Neutrophil (primary cell): ENCODE results near the gene SMURF2.

Source experiments
- H3K27ac ChIP-seq: fragments of 200-600 bp; sonication (generic); 2 replicates; pipeline ENCODE4 v1.5.1; 2016; ENCODE audit warnings: mild to moderate bottlenecking, moderate library complexity
- H3K27me3 ChIP-seq: fragments of 200-600 bp; sonication (generic); 2 replicates; pipeline ENCODE4 v1.6.0; 2016; ENCODE audit warnings: mild to moderate bottlenecking
- H3K36me3 ChIP-seq: fragments of 200-600 bp; sonication (generic); 2 replicates; pipeline ENCODE4 v1.5.1; 2017
- H3K4me1 ChIP-seq, 2 experiments: fragments of 200-600 bp in 1 of 2; sonication (generic) in 1 of 2; 1 replicate in 1 of 2; 2 replicates in 1 of 2; pipeline versions ENCODE4 v1.5.1 to v1.6.1; 2013 to 2016; ENCODE audit warnings: low read depth in 1 of 2, low read length in 1 of 2, mild to moderate bottlenecking in 1 of 2, moderate library complexity in 1 of 2; ENCODE audit not compliant: control insufficient read depth in 1 of 2, insufficient read depth in 1 of 2
- H3K4me3 ChIP-seq, 2 experiments: fragments of 200-600 bp in 1 of 2; sonication (generic) in 1 of 2; 1 replicate in 1 of 2; 2 replicates in 1 of 2; pipeline ENCODE4 v1.5.1; 2013 to 2016; ENCODE audit warnings: low read depth in 1 of 2, low read length in 1 of 2, mild to moderate bottlenecking in 1 of 2, moderate library complexity in 1 of 2
- H3K9me3 ChIP-seq: fragments of 200-600 bp; sonication (generic); 2 replicates; pipeline ENCODE4 v1.5.1; 2016
- TF ChIP-seq, protein P1 (sequence below): fragments of 200-600 bp; sonication (generic); IDR thresholded peaks from 2 replicates; pipeline ENCODE4 v1.5.1; 2016; ENCODE audit warnings: antibody characterized with exemption

SMURF2 gene

DNA sequence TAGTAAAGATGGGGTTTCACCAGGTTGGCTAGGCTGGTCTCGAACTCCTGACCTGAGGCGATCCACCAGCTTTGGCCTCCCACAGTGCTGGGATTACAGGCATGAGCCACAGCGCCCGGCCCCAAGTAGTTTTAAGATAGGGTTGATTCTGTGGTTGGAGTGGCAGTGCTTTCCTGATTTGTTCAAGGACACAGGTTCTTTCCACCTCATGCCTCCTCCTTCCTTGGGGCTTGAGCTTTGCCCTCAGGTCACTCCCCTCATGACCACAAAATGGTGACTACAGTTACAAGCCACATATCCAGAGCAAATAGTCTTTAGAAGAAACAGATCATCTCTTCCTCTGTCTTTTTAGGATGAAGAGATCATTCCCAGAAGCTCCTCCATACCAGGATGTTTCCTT, 25.3 kb upstream of the SMURF2 start:
- no peaks in the 10 kb centered on the region for H3K4me1 ChIP-seq
- no peaks in the 10 kb centered on the region for H3K27me3 ChIP-seq
- TF ChIP-seq, protein P1, sequence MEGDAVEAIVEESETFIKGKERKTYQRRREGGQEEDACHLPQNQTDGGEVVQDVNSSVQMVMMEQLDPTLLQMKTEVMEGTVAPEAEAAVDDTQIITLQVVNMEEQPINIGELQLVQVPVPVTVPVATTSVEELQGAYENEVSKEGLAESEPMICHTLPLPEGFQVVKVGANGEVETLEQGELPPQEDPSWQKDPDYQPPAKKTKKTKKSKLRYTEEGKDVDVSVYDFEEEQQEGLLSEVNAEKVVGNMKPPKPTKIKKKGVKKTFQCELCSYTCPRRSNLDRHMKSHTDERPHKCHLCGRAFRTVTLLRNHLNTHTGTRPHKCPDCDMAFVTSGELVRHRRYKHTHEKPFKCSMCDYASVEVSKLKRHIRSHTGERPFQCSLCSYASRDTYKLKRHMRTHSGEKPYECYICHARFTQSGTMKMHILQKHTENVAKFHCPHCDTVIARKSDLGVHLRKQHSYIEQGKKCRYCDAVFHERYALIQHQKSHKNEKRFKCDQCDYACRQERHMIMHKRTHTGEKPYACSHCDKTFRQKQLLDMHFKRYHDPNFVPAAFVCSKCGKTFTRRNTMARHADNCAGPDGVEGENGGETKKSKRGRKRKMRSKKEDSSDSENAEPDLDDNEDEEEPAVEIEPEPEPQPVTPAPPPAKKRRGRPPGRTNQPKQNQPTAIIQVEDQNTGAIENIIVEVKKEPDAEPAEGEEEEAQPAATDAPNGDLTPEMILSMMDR = no peak
- H3K36me3 ChIP-seq = no peaks in the 10 kb centered on the region
- H3K4me3 ChIP-seq = no peak overlapping the region
- no peaks in the 10 kb centered on the region for H3K9me3 ChIP-seq
- no peak overlapping the region for H3K27ac ChIP-seq

DNA sequence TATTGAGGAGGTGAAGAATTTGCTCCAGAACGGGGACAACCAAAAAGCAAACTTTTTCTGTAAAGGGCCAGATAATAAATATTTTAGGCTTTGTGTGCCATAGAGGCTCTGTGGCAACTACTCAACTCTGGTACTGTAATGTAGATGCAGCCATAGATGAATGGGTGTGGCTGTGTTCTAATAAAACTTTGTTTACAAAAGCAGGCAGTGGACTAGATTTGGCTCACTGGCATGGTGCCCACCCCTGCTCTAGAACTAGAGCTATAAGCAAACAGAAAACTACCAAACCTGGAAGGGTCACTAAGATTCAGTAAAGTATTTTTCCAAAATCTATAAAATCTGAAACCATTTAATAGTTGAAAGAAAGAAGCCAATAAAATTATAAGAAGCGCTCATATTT, 24.6 kb upstream of the SMURF2 start:
- H3K27ac ChIP-seq = no peak overlapping the region
- no peaks in the 10 kb centered on the region for H3K9me3 ChIP-seq

GRCh38 chr17:64685705-64686104, 23.6 kb upstream of the SMURF2 start:
- Histone ChIP-seq H3K36me3 (no peaks in the 10 kb centered on the region), H3K4me1 (no peaks in the 10 kb centered on the region), H3K27me3 (no peaks in the 10 kb centered on the region), H3K27ac (no peak overlapping the region), H3K4me3 (no peak overlapping the region), H3K9me3 (no peaks in the 10 kb centered on the region)
- TF ChIP-seq, protein P1 = no peak

More for the DNA sequence above, 24.6 kb upstream of the SMURF2 start:
- Histone ChIP-seq H3K36me3 (no peaks in the 10 kb centered on the region), H3K4me3 (no peak overlapping the region), H3K27me3 (no peaks in the 10 kb centered on the region), H3K4me1 (no peaks in the 10 kb centered on the region)
- TF ChIP-seq, protein P1 = no peak

GRCh38 chr17:64683796-64684195, 21.7 kb upstream of the SMURF2 start:
- TF ChIP-seq, protein P1 = no peak
- Histone ChIP-seq H3K9me3 (no peaks in the 10 kb centered on the region), H3K36me3 (no peaks in the 10 kb centered on the region), H3K27me3 (no peaks in the 10 kb centered on the region), H3K4me3 (no peak overlapping the region), H3K4me1 (no peaks in the 10 kb centered on the region), H3K27ac (no peak overlapping the region)

GRCh38 chr17:64682261-64683181, 20.4 kb upstream of the SMURF2 start:
- Histone ChIP-seq H3K27ac (no peak overlapping the region), H3K36me3 (no peaks in the 10 kb centered on the region), H3K27me3 (no peaks in the 10 kb centered on the region), H3K4me3 (no peak overlapping the region), H3K4me1 (no peaks in the 10 kb centered on the region), H3K9me3 (no peaks in the 10 kb centered on the region)
- TF ChIP-seq, protein P1 = no peak
